NCI-H2107 treated with DMSO at 0.1 percent for 48 hours (cell line): Measurements from ENCODE around the gene SLC35F3.
"Not testable (repeated sequence)": the region's sequence is repeated elsewhere in the genome, so short reads cannot be mapped to it uniquely, and the experiment has no call there.

ENCODE experiments used
- DNase-seq: peaks from one replicate; lab custom pipeline; 2025; ENCODE audit not compliant: unreplicated experiment; lab: John Stamatoyannopoulos, UW

The SLC35F3 gene

GRCh38 chr1:234139966-234140365 lies 235.5 kb downstream of the SLC35F3 start:
- DNase-seq = no peak

- DNase-seq = no peak
Measured at GRCh38 chr1:234140388-234140787, 235.9 kb downstream of the SLC35F3 start.

GRCh38 chr1:234141006-234141405 lies 236.5 kb downstream of the SLC35F3 start:
- no peak for DNase-seq

GRCh38 chr1:234143681-234144080 lies 239.2 kb downstream of the SLC35F3 start:
- no peak for DNase-seq

- DNase-seq = no peak
Measured at GRCh38 chr1:234144901-234145300, 240.4 kb downstream of the SLC35F3 start.

GRCh38 chr1:234148350-234148749 lies 243.9 kb downstream of the SLC35F3 start:
- no peak for DNase-seq

GRCh38 chr1:234148816-234149215 lies 244.3 kb downstream of the SLC35F3 start:
- no peak for DNase-seq

GRCh38 chr1:234149217-234149616 lies 244.7 kb downstream of the SLC35F3 start:
- DNase-seq = no peak

GRCh38 chr1:234150892-234151291 lies 246.4 kb downstream of the SLC35F3 start:
- DNase-seq = no peak

GRCh38 chr1:234152344-234152743 lies 247.9 kb downstream of the SLC35F3 start:
- DNase-seq = not testable (repeated sequence)

GRCh38 chr1:234154320-234155251 lies 250.1 kb downstream of the SLC35F3 start:
- peak; percentile 61 for DNase-seq

GRCh38 chr1:234162661-234163060 lies 258.2 kb downstream of the SLC35F3 start:
- no peak for DNase-seq

- no peak for DNase-seq
Measured at GRCh38 chr1:234163267-234163919, 258.9 kb downstream of the SLC35F3 start.

- DNase-seq = no peak
Measured at GRCh38 chr1:234164098-234164709, 259.7 kb downstream of the SLC35F3 start.

- DNase-seq = no peak
Measured at GRCh38 chr1:234168061-234168724, 263.7 kb downstream of the SLC35F3 start.

- no peak for DNase-seq
Measured at GRCh38 chr1:234169161-234169849, 264.8 kb downstream of the SLC35F3 start.

GRCh38 chr1:234170067-234170466 lies 265.6 kb downstream of the SLC35F3 start:
- no peak for DNase-seq

GRCh38 chr1:234170622-234171021 lies 266.1 kb downstream of the SLC35F3 start:
- DNase-seq = no peak

GRCh38 chr1:234173968-234174367 lies 269.5 kb downstream of the SLC35F3 start:
- DNase-seq = no peak

- no peak for DNase-seq
Measured at GRCh38 chr1:234175363-234175762, 270.9 kb downstream of the SLC35F3 start.

- no peak for DNase-seq
Measured at GRCh38 chr1:234176000-234176399, 271.5 kb downstream of the SLC35F3 start.
